Transverse colon (tissue), 4 donors: ENCODE data around the gene DGCR2. TPM values are rescaled to one million over a fixed set of nuclear protein-coding genes. Genes with fewer than 3 reads are reported as not detected.

Source experiments
- DNase-seq: peaks from one replicate; pipeline ENCODE4 v3.0.0-alpha.2; 2019
- H3K27ac ChIP-seq, 4 donors: fragments of 200-600 bp; sonication (generic); 2 replicates each; pipeline ENCODE4 v1.5.1; 2016 to 2018; ENCODE audit warnings: inconsistent platforms in 4 of 4
- H3K27me3 ChIP-seq: fragments of 200-600 bp; sonication (generic); 2 replicates; pipeline ENCODE4 v1.5.1; 2017; ENCODE audit warnings: inconsistent platforms
- H3K36me3 ChIP-seq, 4 donors: fragments of 200-600 bp; sonication (generic); 2 replicates each; pipeline ENCODE4 v1.5.1; 2017 to 2019; ENCODE audit warnings: inconsistent platforms in 4 of 4
- H3K4me1 ChIP-seq, 4 donors: fragments of 200-600 bp; sonication (generic); 2 replicates each; pipeline ENCODE4 v1.5.1; 2017 to 2020; ENCODE audit warnings: inconsistent platforms in 4 of 4
- H3K4me3 ChIP-seq, 4 donors: fragments of 200-600 bp; sonication (generic); 1 replicate in 1 of 4; 2 replicates in 3 of 4; pipeline versions ENCODE4 v1.5.1 to v1.6.1; 2017 to 2019; ENCODE audit warnings: inconsistent platforms in 4 of 4
- H3K9me3 ChIP-seq, 2 donors: fragments of 200-600 bp; sonication (generic); 2 replicates each; pipeline ENCODE4 v1.5.1; 2017 to 2019; ENCODE audit warnings: inconsistent platforms in 2 of 2
- EP300 ChIP-seq: sonication (generic); formaldehyde crosslinking; IDR thresholded peaks from one replicate; pipeline ENCODE4 v1.6.1; 2017; ENCODE audit warnings: antibody characterized with exemption, low read depth
- POLR2A ChIP-seq: fragments of 450-650 bp; IDR thresholded peaks from one replicate; pipeline ENCODE4 v1.6.1; 2016; ENCODE audit warnings: antibody characterized with exemption, mild to moderate bottlenecking, moderate library complexity
- POLR2AphosphoS5 ChIP-seq, 3 donors: sonication (generic); formaldehyde crosslinking; IDR thresholded peaks; one replicate each; pipeline ENCODE4 v1.6.1; 2016; ENCODE audit warnings: antibody characterized with exemption in 3 of 3
- WGBS, 2 donors: methylation state at CpG; one replicate each; pipeline ENCODE4 v1.1.5; 2018; ENCODE audit warnings: low coverage in 1 of 2; 5-methylcytosine and 5-hydroxymethylcytosine counted together
- in situ Hi-C, 4 donors: fragments of 200-750 bp; cut with MboI; loops; one replicate each; pipeline versions ENCODE4 v1.15.0 to v1.15.1; 2017; ENCODE audit warnings: low sequenced_read_pairs in 3 of 4, low pct_ligation_motif_present in 1 of 4, low pct_unique_long_range_greater_than_20kb in 1 of 4
- intact Hi-C: fragments of 100-400 bp; cut with DNase I; formaldehyde crosslinking; loops from one replicate; pipeline ENCODE4 v1.15.1; 2023; ENCODE audit warnings: low total_unique reads
- total RNA-seq, 4 donors: library from RNA; depleted of rRNA; stranded (reverse); fragments of >200 nt; gene quantifications; one replicate each; pipeline ENCODE4 v1.1.0, GENCODE V29; 2016
- TF ChIP-seq, protein P1 (sequence below), 5 experiments: fragments of 200-600 bp in 3 of 5; fragments of 450-650 bp in 2 of 5; sonication (generic) in 3 of 5; IDR thresholded peaks; 1 replicate in 2 of 5; 2 replicates in 3 of 5; pipeline ENCODE4 v1.5.1; 2016 to 2017; ENCODE audit warnings: antibody characterized with exemption in 5 of 5, inconsistent platforms in 3 of 5, mild to moderate bottlenecking in 2 of 5, moderate library complexity in 1 of 5

Gene DGCR2
- total RNA-seq, 4 donors from 2014 or later: 71.6 to 106 (median 94.3) TPM

GRCh38 chr22:19132693-19133400 lies 10.6 kb upstream of the DGCR2 start:
- H3K27me3 ChIP-seq: no peaks in the 10 kb centered on the region
- intact Hi-C loops: no loop called here
- H3K27ac ChIP-seq: no peak overlapping the region
- TF ChIP-seq EP300 (no peak), POLR2A (no peak), POLR2AphosphoS5 (IDR thresholded peaks at IDR 0.05) (no peak)
- TF ChIP-seq, protein P1, sequence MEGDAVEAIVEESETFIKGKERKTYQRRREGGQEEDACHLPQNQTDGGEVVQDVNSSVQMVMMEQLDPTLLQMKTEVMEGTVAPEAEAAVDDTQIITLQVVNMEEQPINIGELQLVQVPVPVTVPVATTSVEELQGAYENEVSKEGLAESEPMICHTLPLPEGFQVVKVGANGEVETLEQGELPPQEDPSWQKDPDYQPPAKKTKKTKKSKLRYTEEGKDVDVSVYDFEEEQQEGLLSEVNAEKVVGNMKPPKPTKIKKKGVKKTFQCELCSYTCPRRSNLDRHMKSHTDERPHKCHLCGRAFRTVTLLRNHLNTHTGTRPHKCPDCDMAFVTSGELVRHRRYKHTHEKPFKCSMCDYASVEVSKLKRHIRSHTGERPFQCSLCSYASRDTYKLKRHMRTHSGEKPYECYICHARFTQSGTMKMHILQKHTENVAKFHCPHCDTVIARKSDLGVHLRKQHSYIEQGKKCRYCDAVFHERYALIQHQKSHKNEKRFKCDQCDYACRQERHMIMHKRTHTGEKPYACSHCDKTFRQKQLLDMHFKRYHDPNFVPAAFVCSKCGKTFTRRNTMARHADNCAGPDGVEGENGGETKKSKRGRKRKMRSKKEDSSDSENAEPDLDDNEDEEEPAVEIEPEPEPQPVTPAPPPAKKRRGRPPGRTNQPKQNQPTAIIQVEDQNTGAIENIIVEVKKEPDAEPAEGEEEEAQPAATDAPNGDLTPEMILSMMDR (IDR thresholded peaks at IDR 0.05): no peak
- H3K9me3 ChIP-seq: no peaks in the 10 kb centered on the region
- no peaks in the 10 kb centered on the region for H3K4me1 ChIP-seq
- 85 to 88% methylated on average over 3 to 9 of the region's 9 CpGs for WGBS, 2 donors
- DNase-seq: no peak
- in situ Hi-C loops: loop anchor here in 1 of 4 donors (25.0 kb wide), 1 partner anchor 504 kb away; no protein-coding TSS in a partner anchor
- H3K36me3 ChIP-seq: peaks cover 0 to 14% (median 5%) of the 10 kb centered on the region in 4 donors
- H3K4me3 ChIP-seq: no peak overlapping the region

DNA sequence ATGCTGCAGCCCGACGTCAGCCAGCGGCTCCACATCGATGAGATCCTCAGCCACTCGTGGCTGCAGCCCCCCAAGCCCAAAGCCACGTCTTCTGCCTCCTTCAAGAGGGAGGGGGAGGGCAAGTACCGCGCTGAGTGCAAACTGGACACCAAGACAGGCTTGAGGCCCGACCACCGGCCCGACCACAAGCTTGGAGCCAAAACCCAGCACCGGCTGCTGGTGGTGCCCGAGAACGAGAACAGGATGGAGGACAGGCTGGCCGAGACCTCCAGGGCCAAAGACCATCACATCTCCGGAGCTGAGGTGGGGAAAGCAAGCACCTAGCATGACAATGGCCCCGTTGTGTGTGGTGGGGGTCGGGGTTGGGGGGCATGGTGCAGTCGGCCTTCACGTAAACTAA lies 9.9 kb upstream of the DGCR2 start:
- Histone ChIP-seq H3K36me3 (peaks cover 0 to 14% (median 4%) of the 10 kb centered on the region in 4 donors), H3K4me3 (no peak overlapping the region), H3K9me3 (no peaks in the 10 kb centered on the region), H3K27me3 (no peaks in the 10 kb centered on the region), H3K27ac (no peak overlapping the region), H3K4me1 (no peaks in the 10 kb centered on the region)
- DNase-seq: no peak
- intact Hi-C loops (no loop called here), in situ Hi-C loops (loop anchor here in 1 of 4 donors (25.0 kb wide), 1 partner anchor 505 kb away; no protein-coding TSS in a partner anchor)
- WGBS, 2 donors: 92% methylated on average over 20 of the region's 20 CpGs; no CpG with 5 or more reads in 1 of the 2 donors
- no peak for TF ChIP-seq POLR2AphosphoS5 (IDR thresholded peaks at IDR 0.05)
- no peak for TF ChIP-seq POLR2A
- TF ChIP-seq, protein P1 (IDR thresholded peaks at IDR 0.05): no peak
- TF ChIP-seq EP300: no peak

DNA sequence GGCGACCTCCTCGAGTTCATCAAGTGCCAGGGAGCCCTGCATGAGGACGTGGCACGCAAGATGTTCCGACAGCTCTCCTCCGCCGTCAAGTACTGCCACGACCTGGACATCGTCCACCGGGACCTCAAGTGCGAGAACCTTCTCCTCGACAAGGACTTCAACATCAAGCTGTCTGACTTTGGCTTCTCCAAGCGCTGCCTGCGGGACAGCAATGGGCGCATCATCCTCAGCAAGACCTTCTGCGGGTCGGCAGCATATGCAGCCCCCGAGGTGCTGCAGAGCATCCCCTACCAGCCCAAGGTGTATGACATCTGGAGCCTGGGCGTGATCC lies 9.4 kb upstream of the DGCR2 start:
- no peaks in the 10 kb centered on the region for H3K27me3 ChIP-seq
- H3K36me3 ChIP-seq: peaks cover 0 to 14% (median 4%) of the 10 kb centered on the region in 4 donors
- no peaks in the 10 kb centered on the region for H3K9me3 ChIP-seq
- WGBS, 2 donors: 97% methylated on average over 19 of the region's 19 CpGs; no CpG with 5 or more reads in 1 of the 2 donors
- in situ Hi-C loops: loop anchor here in 1 of 4 donors (25.0 kb wide), 1 partner anchor 506 kb away; no protein-coding TSS in a partner anchor
- intact Hi-C loops: no loop called here
- no peak for DNase-seq
- no peak overlapping the region for H3K4me3 ChIP-seq
- H3K4me1 ChIP-seq: no peaks in the 10 kb centered on the region
- no peak overlapping the region for H3K27ac ChIP-seq
- TF ChIP-seq, protein P1 (IDR thresholded peaks at IDR 0.05): no peak
- TF ChIP-seq POLR2AphosphoS5 (IDR thresholded peaks at IDR 0.05): no peak
- no peak for TF ChIP-seq EP300
- TF ChIP-seq POLR2A: no peak

- no peak for TF ChIP-seq POLR2AphosphoS5 (IDR thresholded peaks at IDR 0.05)
- TF ChIP-seq EP300: no peak
- TF ChIP-seq POLR2A: no peak
- TF ChIP-seq, protein P1 (IDR thresholded peaks at IDR 0.05): no peak
- WGBS, 2 donors: 89% methylated on average over 27 of the region's 27 CpGs; no CpG with 5 or more reads in 1 of the 2 donors
- no peak for DNase-seq
- no peak within 1 kb of the TSS for H3K4me3 ChIP-seq
- no peaks in the 10 kb centered on the region for H3K9me3 ChIP-seq
- H3K4me1 ChIP-seq: no peaks in the 10 kb centered on the region
- H3K27ac ChIP-seq: no peak within 1 kb of the TSS
- in situ Hi-C loops (loop anchor here in 1 of 4 donors (25.0 kb wide), 1 partner anchor 506 kb away; no protein-coding TSS in a partner anchor), intact Hi-C loops (no loop called here)
- no peaks in the 10 kb centered on the region for H3K27me3 ChIP-seq
- peaks cover 0 to 10% (median 4%) of the 10 kb centered on the region in 4 donors for H3K36me3 ChIP-seq
These were observed 8.9 kb upstream of the DGCR2 start, which contains the start of gene TSSK2 for GRCh38 chr22:19130959-19131684. Gene TSSK2 (plus strand): TSS chr22:19131308. CDS start chr22:19131400, 92 bp downstream.
